HG02981 (cell line): ENCODE results near the gene CYP11A1.

Experiments
- ATAC-seq: cut with Tn5 transposase; IDR thresholded peaks from one replicate; pipeline ENCODE4 v1.9.1; 2021; ENCODE audit warnings: mild to moderate bottlenecking, moderate library complexity; ENCODE audit not compliant: unreplicated experiment

CYP11A1 gene

GRCh38 chr15:74306781-74307217, 60.6 kb downstream of the CYP11A1 start:
- no peak for ATAC-seq

DNA sequence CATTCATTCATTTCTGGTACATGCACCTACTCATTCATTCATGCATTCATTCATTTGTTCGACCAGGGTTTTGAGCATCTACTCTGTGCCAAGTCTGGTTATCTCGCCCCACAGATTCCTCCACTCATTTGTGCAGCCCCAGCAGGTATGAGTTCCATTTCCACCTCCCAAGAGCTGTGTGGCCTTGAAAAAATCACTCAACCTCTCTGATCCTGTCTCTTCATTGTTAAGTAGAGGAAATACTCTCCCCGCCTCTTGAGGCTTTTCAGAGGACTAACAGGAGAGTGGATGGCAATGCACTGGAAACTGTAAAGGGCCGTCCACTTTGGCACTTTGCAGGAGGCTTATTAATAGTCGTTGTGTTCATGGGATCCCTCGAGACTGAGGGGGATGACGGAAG, 61.8 kb downstream of the CYP11A1 start:
- no peak for ATAC-seq

DNA sequence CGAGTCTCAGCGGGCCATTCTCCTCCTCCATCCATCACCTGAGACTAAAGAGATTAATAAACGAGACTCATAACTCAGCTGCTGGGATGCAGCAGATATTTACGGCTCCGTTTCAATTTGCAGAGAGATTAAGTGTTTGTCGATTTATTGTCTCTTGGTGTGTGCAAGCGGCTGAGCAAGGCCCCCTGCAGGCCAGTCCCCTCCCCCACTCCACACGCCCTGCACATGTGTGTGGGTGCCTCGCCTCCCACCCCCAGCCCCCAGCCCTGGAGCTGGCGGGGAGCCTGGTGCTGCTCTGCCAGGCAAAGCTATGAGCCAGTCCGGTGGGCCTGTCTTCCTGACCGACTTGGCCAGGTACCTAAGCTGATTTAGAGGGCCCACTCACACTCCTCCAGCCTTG, 63.0 kb downstream of the CYP11A1 start:
- no peak for ATAC-seq

DNA sequence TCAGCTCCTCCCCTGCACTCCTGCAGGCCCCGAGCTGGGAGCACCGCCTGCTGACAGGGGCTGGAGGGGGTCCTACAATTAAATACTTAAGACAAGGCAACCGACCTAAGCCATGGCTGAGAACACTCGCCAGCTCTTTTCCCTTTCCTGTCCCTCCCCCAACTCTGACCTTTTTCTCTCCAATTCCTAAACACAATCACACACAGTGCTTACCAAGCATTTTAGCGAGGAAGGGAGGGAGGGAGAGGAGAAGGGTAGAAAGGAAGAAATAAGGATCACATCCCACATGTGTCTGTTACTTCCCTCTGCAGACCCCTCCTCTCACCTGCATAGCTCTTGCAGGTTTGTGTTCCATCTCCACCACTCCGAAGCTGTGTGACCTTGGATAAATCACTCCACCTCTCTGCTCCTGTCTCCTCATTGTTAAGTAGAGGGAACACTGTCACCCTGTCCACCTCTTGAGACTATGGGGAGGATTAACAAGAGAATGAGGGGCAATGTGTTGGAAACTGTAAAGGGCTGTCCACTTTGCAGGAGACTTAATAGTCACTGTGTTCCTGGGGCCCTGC, 63.6 kb downstream of the CYP11A1 start:
- no peak for ATAC-seq

GRCh38 chr15:74302821-74303359, 64.6 kb downstream of the CYP11A1 start:
- ATAC-seq: no peak

GRCh38 chr15:74301583-74302361, 65.7 kb downstream of the CYP11A1 start:
- no peak for ATAC-seq

- no peak for ATAC-seq
These were observed 67.2 kb downstream of the CYP11A1 start for GRCh38 chr15:74300057-74300795.

DNA sequence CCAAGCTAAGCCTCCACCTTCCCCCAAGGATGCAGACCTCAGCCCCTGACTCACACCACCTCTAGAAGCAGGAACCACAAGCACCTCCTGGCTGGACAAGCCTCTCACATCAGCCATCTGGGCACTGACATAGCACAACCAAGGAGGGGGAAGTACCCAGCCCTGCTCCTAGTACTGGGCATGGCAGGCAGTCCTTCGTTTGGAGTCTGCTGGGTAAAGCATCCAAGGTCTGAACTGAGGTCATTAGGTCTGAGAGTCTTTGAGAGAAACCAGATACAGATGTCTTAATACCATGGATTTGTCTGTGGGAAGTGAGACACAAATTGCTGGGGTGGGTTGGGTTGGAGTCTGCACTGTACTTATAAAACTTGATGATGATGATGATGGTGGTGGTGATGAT, 69.6 kb downstream of the CYP11A1 start:
- ATAC-seq: no peak

DNA sequence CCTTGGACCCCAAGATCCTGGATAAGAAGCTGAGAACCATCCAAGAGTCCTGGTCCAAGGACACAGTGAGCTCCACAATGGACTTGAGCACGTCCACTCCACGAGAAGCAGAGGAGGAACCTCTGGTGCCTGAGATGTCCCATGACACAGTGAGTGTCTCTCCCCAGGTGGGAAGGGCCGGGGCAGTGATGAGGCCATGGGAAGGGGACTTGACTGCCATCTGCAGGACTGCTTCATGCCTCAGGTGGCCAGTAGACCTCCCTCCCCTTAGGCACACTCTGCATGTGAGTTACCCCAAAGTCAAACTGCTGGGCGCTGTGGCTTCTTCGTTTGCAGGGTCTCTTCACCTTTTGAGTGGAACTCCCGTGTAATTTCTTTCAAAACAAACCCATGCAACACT, 71.6 kb downstream of the CYP11A1 start:
- no peak for ATAC-seq

DNA sequence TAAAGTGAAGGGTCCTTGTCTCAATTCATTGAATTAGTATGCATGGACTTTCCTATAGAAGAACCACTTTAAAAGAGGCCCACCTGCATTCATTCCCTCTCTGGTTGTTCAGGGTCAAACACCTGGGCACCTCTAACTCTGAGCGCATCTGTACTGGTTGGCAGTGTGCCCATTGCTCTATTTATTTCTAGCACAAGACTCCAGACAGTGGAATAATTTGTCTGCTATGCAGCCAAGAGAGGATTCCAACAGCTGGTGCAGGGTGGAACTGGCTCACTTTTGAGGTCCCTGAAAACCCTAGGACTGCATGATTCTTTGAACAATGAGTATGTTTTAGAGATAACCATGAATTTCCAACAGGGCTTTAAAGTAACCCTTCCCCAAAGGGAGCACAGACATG, 73.4 kb downstream of the CYP11A1 start:
- no peak for ATAC-seq

GRCh38 chr15:74293021-74293810, 74.2 kb downstream of the CYP11A1 start:
- ATAC-seq: no peak

DNA sequence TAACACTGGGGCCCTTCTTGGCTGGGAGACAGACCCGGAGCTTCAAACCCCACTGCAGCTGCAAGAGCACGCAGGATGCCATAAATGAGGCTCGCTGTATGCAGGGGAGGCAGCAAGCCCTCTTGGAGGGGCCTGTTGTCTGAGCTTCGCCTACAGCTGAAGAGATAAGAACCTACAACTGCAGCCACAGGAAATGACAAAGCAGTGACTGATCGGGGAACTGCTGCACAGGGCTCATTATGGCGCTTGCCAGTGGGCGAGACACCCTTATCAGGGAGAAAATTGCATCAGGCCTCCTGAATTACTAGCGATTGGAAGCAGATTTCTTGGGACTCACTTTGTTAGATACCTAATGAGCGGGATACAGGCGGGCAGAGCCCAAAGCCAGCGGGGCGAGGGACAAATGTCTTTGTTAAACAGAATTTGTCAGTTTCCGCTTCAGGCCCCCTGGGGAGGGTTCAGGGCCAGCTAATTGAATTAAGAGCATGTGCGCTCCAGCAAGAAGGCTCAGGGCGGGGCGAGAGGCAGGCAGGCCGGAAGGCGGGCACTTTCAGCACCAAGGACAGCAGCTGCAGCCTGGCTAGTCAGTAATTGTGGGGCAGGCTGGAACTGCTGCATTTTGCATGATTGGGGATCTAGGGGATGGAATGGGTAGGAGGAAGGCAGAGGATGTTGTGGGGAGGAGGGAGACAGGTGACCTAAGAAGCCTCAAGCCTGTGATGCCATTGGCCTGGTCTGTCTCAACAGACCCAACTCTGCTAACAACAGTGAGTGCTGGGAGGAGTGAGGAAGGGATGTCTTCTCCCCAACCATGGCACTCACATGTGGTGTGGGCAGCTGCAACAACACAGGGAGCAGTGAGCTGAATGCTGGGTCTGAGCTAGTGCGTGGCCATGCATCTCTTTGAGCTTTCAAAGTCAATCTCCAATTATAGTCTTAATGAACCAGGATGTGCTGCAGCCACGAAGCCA, 76.1 kb downstream of the CYP11A1 start:
- no peak for ATAC-seq

- ATAC-seq: no peak
These were observed 76.8 kb downstream of the CYP11A1 start for GRCh38 chr15:74290645-74291044.

GRCh38 chr15:74289671-74290070, 77.8 kb downstream of the CYP11A1 start:
- no peak for ATAC-seq
